Measurements from ENCODE around the gene DKC1. TPM values are rescaled to one million over a fixed set of nuclear protein-coding genes. Genes with fewer than 3 reads are reported as not detected.
"Not testable (repeated sequence)": the region's sequence is repeated elsewhere in the genome, so short reads cannot be mapped to it uniquely, and the experiment has no call there.

The DKC1 gene
- total RNA-seq, 1 experiment from 2014 or later: 160 TPM

DNA sequence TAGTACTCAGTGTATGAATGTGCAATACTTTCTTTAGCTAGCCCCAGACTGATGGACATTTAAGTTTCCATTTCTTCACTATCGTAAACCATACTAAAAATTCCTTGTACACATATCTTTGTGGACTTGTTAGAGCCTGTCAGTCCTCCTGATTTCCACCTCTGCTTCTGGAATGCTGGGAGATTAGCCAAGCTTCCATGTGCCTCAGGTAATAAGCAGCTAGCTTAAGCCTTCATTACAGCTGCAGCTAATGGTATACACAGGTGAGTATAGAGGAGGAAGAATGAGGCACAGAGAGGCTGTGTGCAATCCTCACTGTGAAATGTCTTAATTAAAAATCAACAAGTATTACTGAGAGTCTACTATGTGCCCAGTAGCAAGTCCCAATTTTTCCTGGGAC lies 62.0 kb downstream of the DKC1 start:
- H3K27ac Mint-ChIP-seq: no peak overlapping the region
- peaks cover 0 to 6% (median 4%) of the 10 kb centered on the region in 3 experiments; a peak in 5 of 7 replicates for H3K36me3 Mint-ChIP-seq (ENCODE audit: insufficient read depth in 1 of 3, low read depth in 3 of 3)
- no peak overlapping the region for H4K5ac ChIP-seq (ENCODE audit: insufficient read length, low read depth, low read length)
- H3K4me3 Mint-ChIP-seq: no peak overlapping the region
- H3K79me1 ChIP-seq (ENCODE audit: insufficient read depth, low read depth, low read length, poor library complexity, severe bottlenecking): no peaks in the 10 kb centered on the region
- H2AK5ac ChIP-seq (ENCODE audit: insufficient read length, low read length): no peak overlapping the region
- H3K27ac ChIP-seq (ENCODE audit: insufficient read length, low read depth, low read length): no peak overlapping the region
- no peak overlapping the region for H3K4me2 ChIP-seq (ENCODE audit: insufficient read depth, insufficient read length, low read length)
- no peak overlapping the region for H2BK120ac ChIP-seq (ENCODE audit: low read depth, low read length, poor library complexity, severe bottlenecking)
- H3T11ph ChIP-seq (ENCODE audit: low read length): no peak overlapping the region
- peaks cover 65 to 67% of the 10 kb centered on the region in 2 experiments for H3K9me3 Mint-ChIP-seq
- no peak overlapping the region for H3K23ac ChIP-seq (ENCODE audit: insufficient read length, low read depth, low read length)
- no peak overlapping the region for H2BK5ac ChIP-seq (ENCODE audit: insufficient read length, low read length)
- whole genome bisulfite sequencing (ENCODE audit: extremely low coverage, insufficient read length, low lambda C conversion rate): no CpG with 5 or more reads among the region's 1 CpG
- no peak overlapping the region for H3K9ac ChIP-seq (ENCODE audit: extremely low read depth, insufficient read length, low read length)
- no peak overlapping the region for H3K14ac ChIP-seq (ENCODE audit: insufficient read depth, low read length)
- H3K27me3 Mint-ChIP-seq (ENCODE audit: low read depth): no peaks in the 10 kb centered on the region; the same call in 1 of the 2 replicates
- H3K9me3 ChIP-seq (ENCODE audit: control insufficient read depth, low read depth, low read length): peaks cover 26% of the 10 kb centered on the region
- peaks cover 27 to 30% of the 10 kb centered on the region in 2 experiments for H3K4me1 Mint-ChIP-seq
- H4K8ac ChIP-seq (replicated peaks; ENCODE audit: insufficient read length, low read depth, low read length): no peak overlapping the region
- TF ChIP-seq, protein P1, sequence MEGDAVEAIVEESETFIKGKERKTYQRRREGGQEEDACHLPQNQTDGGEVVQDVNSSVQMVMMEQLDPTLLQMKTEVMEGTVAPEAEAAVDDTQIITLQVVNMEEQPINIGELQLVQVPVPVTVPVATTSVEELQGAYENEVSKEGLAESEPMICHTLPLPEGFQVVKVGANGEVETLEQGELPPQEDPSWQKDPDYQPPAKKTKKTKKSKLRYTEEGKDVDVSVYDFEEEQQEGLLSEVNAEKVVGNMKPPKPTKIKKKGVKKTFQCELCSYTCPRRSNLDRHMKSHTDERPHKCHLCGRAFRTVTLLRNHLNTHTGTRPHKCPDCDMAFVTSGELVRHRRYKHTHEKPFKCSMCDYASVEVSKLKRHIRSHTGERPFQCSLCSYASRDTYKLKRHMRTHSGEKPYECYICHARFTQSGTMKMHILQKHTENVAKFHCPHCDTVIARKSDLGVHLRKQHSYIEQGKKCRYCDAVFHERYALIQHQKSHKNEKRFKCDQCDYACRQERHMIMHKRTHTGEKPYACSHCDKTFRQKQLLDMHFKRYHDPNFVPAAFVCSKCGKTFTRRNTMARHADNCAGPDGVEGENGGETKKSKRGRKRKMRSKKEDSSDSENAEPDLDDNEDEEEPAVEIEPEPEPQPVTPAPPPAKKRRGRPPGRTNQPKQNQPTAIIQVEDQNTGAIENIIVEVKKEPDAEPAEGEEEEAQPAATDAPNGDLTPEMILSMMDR (conservative IDR thresholded peaks at IDR 0.05): no peak
- no peak overlapping the region for H3K56ac ChIP-seq (ENCODE audit: insufficient read length, low read depth, low read length)
- H3K27me3 ChIP-seq (ENCODE audit: insufficient read depth, low read length): no peaks in the 10 kb centered on the region
- no peaks in the 10 kb centered on the region for H3K23me2 ChIP-seq (ENCODE audit: insufficient read length, low read depth, low read length, poor library complexity, severe bottlenecking)
- peaks cover 2% of the 10 kb centered on the region; the same call in 1 of the 2 replicates for H3K4me1 ChIP-seq (ENCODE audit: insufficient read depth, low read length)
- H2AFZ ChIP-seq (ENCODE audit: low read length): no peak overlapping the region
- DNase-seq: no peak
- no peak overlapping the region for H3K4ac ChIP-seq (ENCODE audit: low read depth, low read length)
- H2BK12ac ChIP-seq (ENCODE audit: insufficient read length, low read depth, low read length): no peak overlapping the region
- H4K20me1 ChIP-seq (ENCODE audit: control insufficient read depth, insufficient read depth, insufficient read length): no peaks in the 10 kb centered on the region
- no peak overlapping the region for H2BK20ac ChIP-seq (ENCODE audit: low read depth, low read length, poor library complexity, severe bottlenecking)
- H3K18ac ChIP-seq (ENCODE audit: insufficient read length, low read depth, low read length): no peak overlapping the region
- H2BK15ac ChIP-seq (ENCODE audit: low read depth, low read length): no peak overlapping the region
- no peak overlapping the region for H4K91ac ChIP-seq (ENCODE audit: insufficient read length, low read depth, low read length)
- H3K79me2 ChIP-seq (ENCODE audit: insufficient read depth, low read length): no peaks in the 10 kb centered on the region

DNA sequence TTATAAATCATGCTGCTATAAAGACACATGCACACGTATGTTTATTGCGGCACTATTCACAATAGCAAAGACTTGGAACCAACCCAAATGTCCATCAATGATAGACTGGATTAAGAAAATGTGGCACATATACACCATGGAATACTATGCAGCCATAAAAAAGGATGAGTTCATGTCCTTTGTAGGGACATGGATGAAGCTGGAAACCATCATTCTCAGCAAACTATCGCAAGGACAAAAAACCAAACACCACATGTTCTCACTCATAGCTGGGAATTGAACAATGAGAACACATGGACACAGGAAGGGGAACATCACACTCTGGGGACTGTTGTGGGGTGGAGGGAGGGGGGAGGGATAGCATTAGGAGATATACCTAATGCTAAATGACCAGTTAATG lies 62.9 kb downstream of the DKC1 start:
- not testable (repeated sequence) for H4K5ac ChIP-seq (ENCODE audit: insufficient read length, low read depth, low read length); H2AK5ac ChIP-seq (ENCODE audit: insufficient read length, low read length); H3K27me3 Mint-ChIP-seq (ENCODE audit: low read depth); H4K91ac ChIP-seq (ENCODE audit: insufficient read length, low read depth, low read length); H2AFZ ChIP-seq (ENCODE audit: low read length); DNase-seq; H3K79me2 ChIP-seq (ENCODE audit: insufficient read depth, low read length); H3K56ac ChIP-seq (ENCODE audit: insufficient read length, low read depth, low read length); H3K9ac ChIP-seq (ENCODE audit: extremely low read depth, insufficient read length, low read length); H3K18ac ChIP-seq (ENCODE audit: insufficient read length, low read depth, low read length); H3K4me1 ChIP-seq (ENCODE audit: insufficient read depth, low read length); H3K27ac Mint-ChIP-seq; H2BK20ac ChIP-seq (ENCODE audit: low read depth, low read length, poor library complexity, severe bottlenecking); H3K4me2 ChIP-seq (ENCODE audit: insufficient read depth, insufficient read length, low read length); H3K4me3 Mint-ChIP-seq; H2BK5ac ChIP-seq (ENCODE audit: insufficient read length, low read length); H2BK12ac ChIP-seq (ENCODE audit: insufficient read length, low read depth, low read length); H3K23ac ChIP-seq (ENCODE audit: insufficient read length, low read depth, low read length); H4K20me1 ChIP-seq (ENCODE audit: control insufficient read depth, insufficient read depth, insufficient read length); H3K27me3 ChIP-seq (ENCODE audit: insufficient read depth, low read length); H3K14ac ChIP-seq (ENCODE audit: insufficient read depth, low read length); H3K4ac ChIP-seq (ENCODE audit: low read depth, low read length); H3K79me1 ChIP-seq (ENCODE audit: insufficient read depth, low read depth, low read length, poor library complexity, severe bottlenecking); H3K36me3 Mint-ChIP-seq (ENCODE audit: insufficient read depth in 1 of 3, low read depth in 3 of 3); H4K8ac ChIP-seq (replicated peaks; ENCODE audit: insufficient read length, low read depth, low read length); H2BK120ac ChIP-seq (ENCODE audit: low read depth, low read length, poor library complexity, severe bottlenecking); H2BK15ac ChIP-seq (ENCODE audit: low read depth, low read length); H3K23me2 ChIP-seq (ENCODE audit: insufficient read length, low read depth, low read length, poor library complexity, severe bottlenecking); H3K27ac ChIP-seq (ENCODE audit: insufficient read length, low read depth, low read length); H3T11ph ChIP-seq (ENCODE audit: low read length)
- WGBS (ENCODE audit: extremely low coverage, insufficient read length, low lambda C conversion rate): no CpG with 5 or more reads among the region's 3 CpGs
- peaks cover 19 to 28% of the 10 kb centered on the region in 2 experiments for H3K4me1 Mint-ChIP-seq
- peaks cover 34% of the 10 kb centered on the region for H3K9me3 ChIP-seq (ENCODE audit: control insufficient read depth, low read depth, low read length)
- peaks cover 66 to 68% of the 10 kb centered on the region in 2 experiments for H3K9me3 Mint-ChIP-seq

All from H9 (cell line).